Measurements from ENCODE around the gene LYPD6B.

LYPD6B gene

DNA sequence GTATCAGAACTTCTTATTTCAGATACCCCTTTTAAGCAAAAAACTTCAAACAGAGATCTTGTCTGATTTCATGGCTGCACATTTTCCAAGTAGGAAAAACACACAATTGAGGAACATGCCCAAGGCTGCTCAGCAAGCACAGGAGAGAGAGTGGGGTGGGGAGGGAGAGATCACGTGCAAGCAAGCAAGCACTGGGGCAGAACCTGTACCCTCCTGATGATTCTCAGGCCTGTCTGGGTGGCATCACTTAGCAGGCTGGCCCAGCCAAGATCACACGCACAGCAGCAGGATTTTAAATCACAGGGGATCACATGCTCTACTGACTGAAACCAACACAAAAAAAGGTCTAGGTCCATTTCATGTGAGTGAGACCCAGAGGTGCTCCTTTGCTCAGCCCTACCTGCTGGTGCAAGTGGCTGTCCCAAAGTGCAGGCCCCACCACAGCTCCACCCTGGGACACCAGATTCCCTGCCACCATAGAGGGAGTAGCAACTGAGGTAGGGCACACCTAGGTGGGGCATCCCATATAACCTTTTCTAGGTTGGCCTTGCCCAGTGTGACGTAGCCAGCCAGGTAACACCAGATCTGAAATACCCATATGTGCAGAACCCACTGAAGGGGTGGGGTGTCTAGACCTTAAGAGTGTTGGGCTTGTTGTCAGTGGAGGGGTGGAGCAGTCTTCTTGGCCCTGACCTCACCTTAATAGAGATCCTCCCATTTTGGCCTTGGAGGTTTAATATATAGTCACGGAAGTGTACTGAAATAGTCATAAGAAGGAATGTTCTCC is 1.8 kb upstream of the LYPD6B start:
- DNase-seq (ENCODE audit: low read depth, low spot score): no peak
- no peak overlapping the region for H3K4me3 ChIP-seq (ENCODE audit: low read length)

DNA sequence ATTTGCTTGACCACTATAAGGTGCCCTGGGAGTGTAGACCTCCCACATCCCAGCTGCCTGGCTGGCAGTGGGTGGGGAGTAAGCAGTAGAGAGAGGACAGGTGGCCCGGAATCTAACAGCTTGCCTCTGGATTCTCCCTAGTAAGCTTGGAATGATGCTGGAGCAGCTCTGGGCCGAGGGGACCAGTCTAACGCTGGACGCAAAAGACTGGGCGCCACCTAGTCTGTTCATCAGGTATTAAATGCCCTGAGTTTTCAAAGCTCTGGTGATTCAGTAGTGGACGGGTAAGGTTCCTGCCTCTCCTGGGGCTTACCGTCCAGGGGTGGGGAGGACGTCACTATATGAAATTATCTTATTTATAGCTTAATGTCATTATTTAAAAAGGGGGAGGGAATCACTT is 648 bp upstream of the LYPD6B start:
- no peak for DNase-seq (ENCODE audit: low read depth, low spot score)
- no peak overlapping the region for H3K4me3 ChIP-seq (ENCODE audit: low read length)

DNA sequence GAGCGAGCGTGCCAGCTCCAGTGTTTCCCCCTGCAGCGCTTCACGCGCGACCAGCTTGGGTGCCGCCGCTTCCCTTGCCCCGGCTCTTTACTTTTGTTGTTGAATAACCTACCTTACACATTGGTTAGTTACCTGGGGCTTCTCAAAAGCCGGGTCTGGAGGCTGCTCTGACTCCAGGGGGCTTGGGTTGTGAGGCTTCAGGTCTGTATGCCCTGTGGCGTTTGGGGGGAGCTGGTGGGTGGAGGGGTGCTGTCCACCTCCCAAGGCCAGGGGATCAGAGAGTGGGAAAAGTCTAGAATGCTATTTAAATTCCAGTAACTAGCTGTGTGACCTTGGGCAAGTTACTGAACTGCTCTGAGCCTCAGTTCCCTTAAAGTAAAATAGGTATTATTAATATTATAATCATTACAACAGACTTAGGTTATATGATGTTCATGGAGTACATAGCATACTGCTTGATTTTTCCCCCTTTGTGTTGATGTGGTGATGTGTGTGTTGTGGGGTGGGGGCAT is 770 bp downstream of the LYPD6B start:
- no peak overlapping the region for H3K4me3 ChIP-seq (ENCODE audit: low read length)
- no peak for DNase-seq (ENCODE audit: low read depth, low spot score)

DNA sequence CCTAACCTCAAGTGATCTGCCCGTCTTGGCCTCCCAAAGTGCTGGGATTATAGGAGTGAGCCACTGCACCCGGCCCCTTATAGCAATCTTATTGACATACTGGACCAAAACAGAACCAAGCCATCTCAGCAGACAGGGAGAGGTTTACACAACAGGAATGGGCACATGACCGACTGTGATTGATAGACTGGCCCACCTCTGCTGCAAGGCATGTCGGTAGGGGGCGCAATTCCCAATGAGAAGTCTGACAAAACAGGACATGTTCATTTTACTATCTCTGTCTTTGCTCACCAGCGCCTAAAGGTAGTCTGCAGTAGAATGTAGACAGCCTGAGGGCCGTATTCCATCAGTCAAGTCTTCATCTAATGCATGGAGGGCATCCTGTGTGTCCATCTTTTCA is 2.0 kb downstream of the LYPD6B start:
- peak; percentile 41 for DNase-seq (ENCODE audit: low read depth, low spot score)
- H3K4me3 ChIP-seq (ENCODE audit: low read length): no peak overlapping the region

DNA sequence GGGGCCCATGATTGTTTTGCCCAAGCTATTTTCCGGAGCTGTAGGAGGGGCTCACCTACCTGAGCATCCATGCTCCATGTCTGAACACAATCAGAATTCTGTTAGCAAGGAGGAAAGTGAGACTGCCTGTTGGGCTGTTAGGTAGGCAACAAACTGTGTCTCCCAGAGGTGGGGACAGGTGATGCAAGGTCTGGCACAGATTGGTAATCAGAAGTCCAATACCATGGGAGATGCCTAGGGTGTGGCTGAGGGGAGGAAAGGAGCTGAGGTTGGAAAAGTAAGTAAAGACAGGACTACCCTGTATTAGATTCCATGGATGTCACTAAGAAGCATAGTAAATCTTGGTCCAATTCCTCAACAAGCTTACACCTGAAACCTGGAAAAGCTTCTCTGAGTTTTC is 3.0 kb downstream of the LYPD6B start:
- H3K4me3 ChIP-seq (ENCODE audit: low read length): no peak overlapping the region
- no peak for DNase-seq (ENCODE audit: low read depth, low spot score)

DNA sequence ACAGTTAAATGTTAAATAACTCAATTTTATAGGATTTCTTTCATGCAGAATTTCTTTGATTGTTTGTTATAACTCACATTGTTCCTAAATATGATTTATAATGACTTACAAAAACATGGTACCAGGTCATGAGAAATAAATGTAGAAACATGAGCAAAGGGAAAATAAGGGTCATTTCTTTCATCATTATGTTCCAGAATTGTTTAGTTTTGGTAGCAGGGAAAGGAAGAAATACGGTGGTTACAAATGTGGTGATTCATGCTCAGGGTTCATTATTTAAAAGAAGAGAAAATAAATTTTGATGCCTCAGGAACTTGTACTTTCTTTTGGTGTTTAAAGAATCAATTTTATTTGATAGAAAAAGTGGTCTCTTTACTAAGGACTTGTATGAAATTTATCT is 4.4 kb downstream of the LYPD6B start:
- no peak for DNase-seq (ENCODE audit: low read depth, low spot score)
- H3K4me3 ChIP-seq (ENCODE audit: low read length): no peak overlapping the region

DNA sequence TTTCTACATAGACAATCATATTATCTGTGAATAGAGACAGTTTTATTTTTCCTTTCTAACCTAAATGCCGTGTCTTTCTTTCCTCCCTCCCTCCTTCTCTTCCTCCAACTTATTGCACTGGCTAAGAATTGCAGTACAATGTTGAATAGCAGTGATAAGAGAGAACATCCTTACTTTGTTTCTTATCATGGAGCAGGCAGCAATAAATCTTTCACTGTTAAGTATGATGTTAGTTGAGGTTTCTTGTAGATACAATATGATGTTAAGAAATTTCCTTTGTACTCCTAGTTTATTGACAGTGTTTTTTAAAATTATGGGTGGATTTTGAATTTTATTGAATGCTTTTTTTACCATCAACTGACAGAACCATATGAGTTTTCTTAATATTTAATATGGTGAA is 6.0 kb downstream of the LYPD6B start:
- no peak for DNase-seq (ENCODE audit: low read depth, low spot score)
- no peak overlapping the region for H3K4me3 ChIP-seq (ENCODE audit: low read length)

DNA sequence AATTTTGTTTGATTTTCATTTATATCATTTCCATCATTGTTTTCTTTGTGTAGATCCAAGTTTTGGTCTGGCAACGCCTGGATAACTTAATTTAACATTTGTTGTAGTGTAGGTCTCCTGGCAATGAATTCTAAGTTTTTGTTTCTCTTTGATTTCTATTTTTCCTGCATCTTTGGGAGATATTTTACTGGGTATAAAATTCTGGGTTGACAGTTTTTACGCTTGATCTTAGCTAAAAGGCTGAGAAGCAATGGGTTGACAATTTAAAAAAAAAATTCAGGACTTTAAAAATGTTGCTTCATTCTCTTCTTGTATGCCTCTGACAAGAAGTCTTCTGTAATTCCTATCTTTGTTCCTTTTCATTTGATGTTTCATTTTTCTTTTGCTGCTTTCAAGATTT is 8.6 kb downstream of the LYPD6B start:
- DNase-seq (ENCODE audit: low read depth, low spot score): no peak
- no peak overlapping the region for H3K4me3 ChIP-seq (ENCODE audit: low read length)

DNA sequence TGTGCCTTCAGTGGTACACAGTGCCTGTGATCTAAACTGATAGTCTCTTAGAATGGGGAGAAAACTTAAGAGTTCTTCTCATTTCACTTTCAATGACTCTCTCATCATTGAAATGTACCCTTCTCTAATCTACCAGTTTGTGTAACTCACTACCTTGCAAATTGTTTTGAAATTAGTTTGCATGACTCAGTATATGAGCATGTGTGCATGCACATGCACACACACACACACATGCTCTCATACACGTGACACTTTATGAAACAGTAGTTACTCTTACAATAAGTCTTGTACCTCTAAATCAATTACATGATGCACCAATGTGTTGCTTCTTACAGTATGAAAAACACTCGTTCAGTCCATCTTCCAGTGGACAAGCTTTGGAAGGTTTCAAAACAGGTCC is 10.6 kb downstream of the LYPD6B start:
- DNase-seq (ENCODE audit: low read depth, low spot score): no peak
- H3K4me3 ChIP-seq (ENCODE audit: low read length): no peak overlapping the region

DNA sequence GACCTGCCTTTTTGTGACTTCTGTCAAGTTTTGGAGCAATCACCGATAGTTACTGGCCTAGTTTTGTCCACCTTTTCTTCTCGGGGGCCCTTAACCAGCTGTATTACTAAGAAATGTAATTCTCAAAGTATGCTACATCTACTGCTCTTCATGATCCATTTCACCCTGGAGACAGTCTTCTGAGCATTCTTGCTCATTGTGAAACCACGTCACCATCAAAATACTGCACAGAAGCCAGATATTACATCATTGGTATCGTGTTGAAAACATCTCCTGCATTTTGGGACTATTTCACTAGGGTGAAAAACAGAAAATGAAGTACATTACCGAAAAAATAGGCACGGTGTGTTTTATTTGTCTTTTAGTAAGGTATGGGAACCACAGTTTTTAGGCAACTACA is 11.7 kb downstream of the LYPD6B start:
- no peak for DNase-seq (ENCODE audit: low read depth, low spot score)
- H3K4me3 ChIP-seq (ENCODE audit: low read length): no peak overlapping the region

DNA sequence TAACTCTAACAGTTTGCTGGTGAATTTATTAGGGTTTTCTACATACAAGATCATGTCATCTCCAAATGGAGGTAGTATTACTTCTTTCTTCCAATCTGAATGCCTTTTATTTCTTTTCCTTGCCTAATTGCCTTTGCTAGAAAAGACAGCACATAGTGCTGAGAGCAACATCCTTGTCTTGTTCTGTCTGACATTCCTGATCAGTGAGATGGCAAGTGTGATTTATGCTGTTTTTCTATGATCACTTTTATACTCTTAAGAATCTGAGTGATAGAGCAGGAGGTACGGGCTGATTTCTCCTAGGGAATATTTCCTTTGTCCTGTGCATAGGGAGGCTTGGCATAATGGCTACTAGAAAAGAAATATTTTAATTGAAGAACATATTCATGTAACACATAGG is 17.3 kb downstream of the LYPD6B start:
- DNase-seq (ENCODE audit: low read depth, low spot score): no peak
- no peak overlapping the region for H3K4me3 ChIP-seq (ENCODE audit: low read length)

DNA sequence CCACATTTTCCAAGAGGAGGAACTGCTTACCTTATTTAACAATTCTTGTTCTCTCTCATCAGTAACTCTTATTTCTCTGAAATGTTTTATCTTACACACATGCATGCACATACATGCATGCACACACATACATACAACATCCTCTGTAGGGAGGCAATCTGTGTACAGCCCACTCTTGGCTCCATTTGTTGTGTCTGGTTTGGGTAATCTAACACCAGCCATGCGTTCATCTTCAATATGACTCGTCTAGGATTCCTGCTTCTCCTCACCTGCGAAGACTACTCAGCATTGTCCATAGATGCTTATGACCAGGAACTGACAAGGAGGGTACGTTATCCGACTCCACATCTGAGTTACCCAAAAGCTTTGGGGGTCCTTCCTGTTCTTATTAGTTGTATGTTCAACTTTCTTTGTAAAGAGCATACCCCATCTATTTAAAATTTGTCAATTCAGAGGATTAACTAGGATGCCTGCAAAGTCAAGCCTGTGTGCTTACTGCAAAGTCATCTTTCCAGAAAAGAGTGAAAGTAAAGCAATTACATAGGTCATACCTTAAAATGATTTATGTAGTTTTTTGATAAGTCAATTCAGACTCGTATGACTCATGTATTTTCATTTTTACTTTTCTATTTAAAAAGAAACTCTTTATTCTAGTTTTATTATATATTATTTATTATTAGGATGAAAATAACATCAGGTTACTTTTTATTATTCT is 18.2 kb downstream of the LYPD6B start:
- no peak overlapping the region for H3K4me3 ChIP-seq (ENCODE audit: low read length)
- no peak for DNase-seq (ENCODE audit: low read depth, low spot score)

DNA sequence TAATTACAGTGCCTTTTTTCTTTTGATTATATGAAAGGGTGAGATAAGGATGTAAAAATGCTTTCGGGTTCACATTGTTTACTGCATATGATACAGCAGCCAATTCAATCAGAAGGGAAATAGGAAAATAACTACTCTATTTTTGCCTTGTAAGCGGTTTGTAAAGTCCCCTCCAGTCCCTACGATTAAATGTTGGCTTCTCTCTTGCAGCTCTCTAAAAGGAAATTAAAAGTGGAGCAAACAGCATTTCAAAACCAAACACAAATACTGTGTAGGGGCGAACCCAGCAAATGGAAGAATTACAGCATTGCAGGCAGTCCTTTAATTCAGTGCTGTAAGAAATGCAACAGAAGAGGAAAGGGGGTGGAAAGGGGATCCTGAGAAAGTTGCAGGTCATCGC is 18.9 kb downstream of the LYPD6B start:
- no peak overlapping the region for H3K4me3 ChIP-seq (ENCODE audit: low read length)
- DNase-seq (ENCODE audit: low read depth, low spot score): no peak

DNA sequence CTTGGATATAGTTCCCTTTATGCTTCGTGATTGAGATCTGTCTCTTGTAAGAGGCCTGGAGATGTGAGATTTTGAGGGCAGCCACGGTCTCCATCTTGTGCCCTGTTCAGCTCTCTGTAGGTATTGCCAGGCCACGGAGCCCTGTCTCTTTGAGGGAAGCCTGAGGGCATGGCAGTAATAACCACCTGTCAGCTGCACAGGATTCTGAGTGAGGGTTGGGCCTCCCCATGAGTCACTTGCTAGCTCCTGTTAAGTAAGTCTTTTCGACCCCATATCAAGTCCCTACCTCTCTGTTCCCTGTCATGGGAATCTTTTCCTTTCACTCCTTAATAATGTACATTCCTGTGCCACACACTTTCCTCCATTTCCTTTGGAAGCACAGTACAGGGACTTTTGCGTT is 20.4 kb downstream of the LYPD6B start:
- DNase-seq (ENCODE audit: low read depth, low spot score): no peak
- no peak overlapping the region for H3K4me3 ChIP-seq (ENCODE audit: low read length)

DNA sequence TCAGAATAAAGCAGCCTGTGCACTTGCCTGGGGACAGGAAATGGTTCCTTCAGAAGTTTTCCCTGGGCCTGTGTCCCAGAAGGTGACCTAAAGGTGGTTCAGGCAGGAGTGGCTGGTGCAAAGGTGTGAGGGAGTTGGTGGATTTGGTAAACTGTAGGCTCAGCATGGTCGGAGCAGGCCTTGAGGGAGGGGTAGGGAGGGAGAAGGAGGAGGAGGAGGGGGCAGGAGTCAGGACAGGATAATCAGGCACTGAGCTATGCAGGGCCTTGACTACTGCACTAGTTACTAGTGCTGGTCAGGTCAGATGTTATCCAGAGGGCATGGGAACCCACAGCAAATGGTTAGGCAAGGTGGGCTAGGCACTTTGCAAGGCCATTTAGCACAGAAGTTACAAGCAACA is 21.3 kb downstream of the LYPD6B start:
- no peak for DNase-seq (ENCODE audit: low read depth, low spot score)
- H3K4me3 ChIP-seq (ENCODE audit: low read length): no peak overlapping the region

DNA sequence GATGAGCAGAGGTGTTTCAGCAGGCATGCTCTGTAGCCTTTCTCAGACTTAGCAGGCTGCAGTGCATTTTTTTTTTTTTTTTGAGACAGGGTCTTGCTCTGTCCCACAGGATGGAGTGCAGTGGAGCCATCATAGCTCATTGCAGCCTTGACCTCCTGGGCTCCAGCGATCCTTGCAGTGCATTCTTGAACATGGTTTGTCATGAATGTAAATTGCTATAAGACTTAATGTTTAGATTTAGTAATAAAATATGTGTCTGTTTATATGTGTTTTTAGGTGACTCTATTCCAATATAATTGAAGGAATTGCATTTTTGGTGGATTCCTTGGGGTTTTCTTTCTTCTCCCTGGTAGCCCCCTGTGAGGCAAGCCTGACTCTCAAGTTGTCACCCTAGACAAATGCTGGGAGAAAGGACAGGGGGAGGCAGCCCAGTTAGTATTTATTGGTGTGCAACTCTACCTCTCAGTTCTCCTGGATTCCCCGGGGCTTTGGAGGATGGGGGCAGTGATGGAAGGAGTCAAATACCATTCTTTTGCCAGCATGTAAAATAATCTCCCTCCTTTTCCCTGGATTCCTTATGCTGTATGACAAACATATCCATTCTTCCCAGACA is 22.7 kb downstream of the LYPD6B start:
- DNase-seq (ENCODE audit: low read depth, low spot score): no peak
- no peak overlapping the region for H3K4me3 ChIP-seq (ENCODE audit: low read length)

DNA sequence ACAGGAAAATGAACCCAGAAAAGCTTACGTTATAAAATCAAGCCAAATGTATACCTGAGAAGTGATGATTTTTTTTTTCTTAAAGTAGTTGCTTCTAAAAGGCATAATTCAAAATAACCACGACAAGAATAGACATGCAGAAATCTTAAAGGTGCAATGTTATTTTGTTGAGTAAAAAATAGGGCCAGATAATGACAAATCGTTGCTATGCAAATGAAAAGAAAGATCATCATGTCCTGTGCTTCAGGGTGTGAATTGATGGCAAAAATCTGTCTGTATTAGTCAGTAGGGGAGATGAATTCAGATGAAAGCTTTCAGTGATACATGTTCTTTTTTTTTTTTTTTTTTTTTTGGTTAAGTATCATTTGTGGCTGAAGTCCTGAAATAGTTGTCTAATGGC is 24.0 kb downstream of the LYPD6B start:
- no peak for DNase-seq (ENCODE audit: low read depth, low spot score)
- H3K4me3 ChIP-seq (ENCODE audit: low read length): no peak overlapping the region

DNA sequence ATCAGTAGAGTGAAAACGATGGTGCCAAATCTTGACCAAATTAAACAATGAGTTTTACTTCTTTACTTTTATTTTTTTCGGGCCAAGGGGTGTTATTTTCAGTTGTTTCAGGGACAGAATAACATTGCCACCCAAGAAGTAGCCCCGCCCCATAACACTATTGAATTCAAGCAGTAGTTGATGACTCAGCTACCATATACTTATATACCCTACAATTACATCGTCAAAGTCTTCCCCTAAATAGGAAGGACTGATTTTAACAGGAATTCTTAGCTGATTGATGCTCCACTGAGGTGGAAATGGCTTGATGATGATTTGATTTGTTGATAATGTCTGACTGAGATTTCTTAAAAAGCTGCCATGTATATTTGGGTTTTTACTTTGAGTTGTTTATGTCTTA is 24.7 kb downstream of the LYPD6B start:
- no peak overlapping the region for H3K4me3 ChIP-seq (ENCODE audit: low read length)
- DNase-seq (ENCODE audit: low read depth, low spot score): no peak

DNA sequence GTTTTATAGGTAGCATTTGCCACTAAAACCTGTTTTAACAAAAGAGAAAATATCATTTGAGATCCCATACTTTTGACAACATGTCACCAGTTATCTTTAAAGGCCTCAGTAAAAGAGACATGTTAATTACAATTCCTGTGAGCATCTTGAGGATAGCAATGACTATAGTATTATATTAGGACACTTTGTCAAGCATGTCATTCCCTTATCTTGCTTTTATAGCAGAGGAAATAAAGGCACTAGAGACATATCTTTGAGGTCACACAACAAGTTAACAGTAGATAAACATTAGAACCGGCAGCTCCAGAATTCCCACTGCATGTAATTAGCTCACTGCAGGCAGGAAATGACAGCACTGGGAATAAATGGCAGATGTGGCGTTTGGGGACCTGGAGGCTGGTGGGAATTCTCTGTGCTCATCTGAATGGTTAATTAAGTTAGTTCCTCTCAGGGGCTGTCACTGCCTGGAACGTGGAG is 25.9 kb downstream of the LYPD6B start:
- no peak for DNase-seq (ENCODE audit: low read depth, low spot score)
- H3K4me3 ChIP-seq (ENCODE audit: low read length): no peak overlapping the region

Data from Jurkat, Clone E6-1 (cell line).